ENCODE measurements around the gene SPATA13. TPM values are rescaled to one million over a fixed set of nuclear protein-coding genes. Genes with fewer than 3 reads are reported as not detected.

The SPATA13 gene
- total and polyA plus RNA-seq, 12 donors: 3.3 to 21.4 (median 10.2) TPM

GRCh38 chr13:24168392-24168750 is 7.9 kb downstream of the SPATA13 start:
- no peaks in the 10 kb centered on the region for H3K9me3 ChIP-seq
- no peak for TF ChIP-seq CTCF (IDR thresholded peaks at IDR 0.05)
- H3K4me1 ChIP-seq: peaks cover 0 to 30% (median 0%) of the 10 kb centered on the region in 9 donors
- H3K4me3 ChIP-seq: no peak overlapping the region
- peaks cover 0 to 4% (median 0%) of the 10 kb centered on the region in 7 donors for H3K27me3 ChIP-seq
- DNase-seq (no peak), ATAC-seq (no peak)
- 73 to 78% methylated on average over 6 of the region's 6 CpGs for WGBS, 2 donors
- H3K27ac ChIP-seq: no peak overlapping the region
- peaks cover 0 to 24% (median 0%) of the 10 kb centered on the region in 9 donors for H3K36me3 ChIP-seq
- intact Hi-C loops (cut with DNase I): loop anchor here in 2 of 10 donors (2.0 to 10.0 kb wide), 2 partner anchors 20 to 114 kb away; no protein-coding TSS in a partner anchor

GRCh38 chr13:24168979-24169378 is 8.5 kb downstream of the SPATA13 start:
- no peak overlapping the region for H3K27ac ChIP-seq
- H3K27me3 ChIP-seq: peaks cover 0 to 4% (median 0%) of the 10 kb centered on the region in 7 donors
- ATAC-seq (peak in 2 of 8 donors; percentile 53 to 56), DNase-seq (no peak)
- no peak overlapping the region for H3K4me3 ChIP-seq
- H3K4me1 ChIP-seq: peaks cover 0 to 35% (median 0%) of the 10 kb centered on the region in 9 donors
- H3K36me3 ChIP-seq: peaks cover 0 to 24% (median 0%) of the 10 kb centered on the region in 9 donors
- WGBS, 2 donors: 46 to 70% methylated on average over 5 of the region's 5 CpGs
- intact Hi-C loops (cut with DNase I): loop anchor here in 2 of 10 donors (2.0 to 10.0 kb wide), 2 partner anchors 20 to 114 kb away; no protein-coding TSS in a partner anchor
- H3K9me3 ChIP-seq: no peaks in the 10 kb centered on the region
- TF ChIP-seq CTCF (IDR thresholded peaks at IDR 0.05): no peak

GRCh38 chr13:24172071-24172470 is 11.6 kb downstream of the SPATA13 start:
- DNase-seq: no peak
- Histone ChIP-seq H3K27me3 (no peaks in the 10 kb centered on the region), H3K4me3 (no peak overlapping the region), H3K4me1 (peaks cover 0 to 20% (median 0%) of the 10 kb centered on the region in 9 donors), H3K27ac (no peak overlapping the region), H3K9me3 (no peaks in the 10 kb centered on the region), H3K36me3 (peaks cover 0 to 6% (median 0%) of the 10 kb centered on the region in 9 donors)
- intact Hi-C loops (cut with DNase I): no loop called here
- no peak for ATAC-seq
- no peak for TF ChIP-seq CTCF (IDR thresholded peaks at IDR 0.05)
- WGBS, 2 donors: 91 to 96% methylated on average over 4 of the region's 4 CpGs

- H3K27me3 ChIP-seq: no peaks in the 10 kb centered on the region
- H3K36me3 ChIP-seq: no peaks in the 10 kb centered on the region
- TF ChIP-seq CTCF (IDR thresholded peaks at IDR 0.05): no peak
- H3K4me3 ChIP-seq: no peak overlapping the region
- WGBS, 2 donors: 54 to 64% methylated on average over 2 of the region's 2 CpGs
- no peak for ATAC-seq
- H3K9me3 ChIP-seq: no peaks in the 10 kb centered on the region
- peaks cover 0 to 18% (median 0%) of the 10 kb centered on the region in 9 donors for H3K4me1 ChIP-seq
- H3K27ac ChIP-seq: no peak overlapping the region
- intact Hi-C loops (cut with DNase I): no loop called here
- no peak for DNase-seq
Observed at GRCh38 chr13:24173795-24174194, 13.3 kb downstream of the SPATA13 start.
